SK-N-SH (cell line): Measurements from ENCODE around the gene MAP4K4. TPM values are rescaled to one million over a fixed set of nuclear protein-coding genes. Genes with fewer than 3 reads are reported as not detected.

Experiments used
- CTCF ChIA-PET: fragments of 300-600, 350-600 bp; formaldehyde crosslinking; extraction: SDS; loops from one replicate; lab custom pipeline; 2021; lab: Yijun Ruan, JAX
- POLR2A ChIA-PET: fragments of 350-600 bp; sonication (Branson Sonifier 250); formaldehyde crosslinking; extraction: SDS; loops from one replicate; lab custom pipeline; 2020; ENCODE audit warnings: antibody characterized with exemption, inconsistent platforms; lab: Yijun Ruan, JAX
- DNase-seq: peaks from one replicate; pipeline ENCODE4 v3.0.0; 2012
- H2AFZ ChIP-seq: fragments of 200-600 bp; sonication (generic); 2 replicates; pipeline ENCODE4 v1.8.1; 2016; ENCODE audit warnings: antibody characterized with exemption, mild to moderate bottlenecking, low read depth
- H3F3A ChIP-seq: fragments of 200-600 bp; sonication (generic); replicated peaks from 2 replicates; pipeline ENCODE3; 2016; ENCODE audit warnings: antibody characterized with exemption, mild to moderate bottlenecking; ENCODE audit not compliant: insufficient read depth
- H3K27ac ChIP-seq, 2 experiments: fragments of 200-500 bp in 1 of 2; fragments of 200-600 bp in 1 of 2; sonication (Bioruptor generic) in 1 of 2; sonication (generic), shearing (Covaris generic) in 1 of 2; 2 replicates each; pipeline versions ENCODE4 v1.5.1 to v1.6.1; 2014 to 2016; ENCODE audit warnings: low read depth in 2 of 2, inconsistent platforms in 1 of 2, low read length in 1 of 2, mild to moderate bottlenecking in 1 of 2, mixed read lengths in 1 of 2
- H3K27me3 ChIP-seq: fragments of 200-600 bp; sonication (generic), shearing (Covaris generic); 2 replicates; pipeline ENCODE4 v1.6.1; 2016; ENCODE audit warnings: mixed run types; ENCODE audit not compliant: insufficient read depth
- H3K36me3 ChIP-seq, 2 experiments: fragments of 200-500 bp in 1 of 2; fragments of 200-600 bp in 1 of 2; sonication (Bioruptor generic) in 1 of 2; sonication (generic) in 1 of 2; replicated peaks in 1 of 2; 2 replicates each; pipeline versions ENCODE3 to v1.5.1; 2014 to 2016; ENCODE audit warnings: low read length in 1 of 2, mild to moderate bottlenecking in 1 of 2; ENCODE audit not compliant: insufficient read depth in 2 of 2, control insufficient read depth in 1 of 2
- H3K4me1 ChIP-seq, 2 experiments: fragments of 200-500 bp in 1 of 2; fragments of 200-600 bp in 1 of 2; sonication (Bioruptor generic) in 1 of 2; sonication (generic), shearing (Covaris generic) in 1 of 2; 2 replicates each; pipeline versions ENCODE4 v1.5.1 to v1.6.1; 2014 to 2016; ENCODE audit warnings: low read depth in 1 of 2, low read length in 1 of 2, mixed run types in 1 of 2; ENCODE audit not compliant: insufficient read depth in 2 of 2, control insufficient read depth in 1 of 2
- H3K4me2 ChIP-seq: fragments of 200-600 bp; sonication (generic), shearing (Covaris generic); 2 replicates; pipeline ENCODE4 v1.6.1; 2017; ENCODE audit warnings: mixed run types
- H3K4me3 ChIP-seq, 2 experiments: fragments of 200-500 bp in 1 of 2; fragments of 200-600 bp in 1 of 2; sonication (Bioruptor generic) in 1 of 2; sonication (generic), shearing (Covaris generic) in 1 of 2; 2 replicates each; pipeline versions ENCODE4 v1.5.1 to v1.8.1; 2014 to 2016; ENCODE audit warnings: low read depth in 2 of 2, inconsistent platforms in 1 of 2, low read length in 1 of 2, mild to moderate bottlenecking in 1 of 2, mixed read lengths in 1 of 2, moderate library complexity in 1 of 2
- H3K79me2 ChIP-seq: fragments of 200-600 bp; sonication (generic); 2 replicates; pipeline ENCODE4 v1.8.1; 2017; ENCODE audit warnings: mild to moderate bottlenecking; ENCODE audit not compliant: insufficient read depth
- H3K9ac ChIP-seq: fragments of 200-600 bp; sonication (generic); 2 replicates; pipeline ENCODE4 v1.6.1; 2017; ENCODE audit warnings: mixed run types
- H3K9me2 ChIP-seq: fragments of 200-600 bp; sonication (generic); 2 replicates; pipeline ENCODE4 v1.6.1; 2017; ENCODE audit warnings: mixed run types
- H3K9me3 ChIP-seq: fragments of 200-600 bp; sonication (generic); 2 replicates; pipeline ENCODE4 v1.6.1; 2017; ENCODE audit warnings: mixed run types, mild to moderate bottlenecking, moderate library complexity
- H4K20me1 ChIP-seq: fragments of 200-600 bp; sonication (generic); 2 replicates; pipeline ENCODE4 v1.6.1; 2017; ENCODE audit warnings: mild to moderate bottlenecking, mixed run types; ENCODE audit not compliant: insufficient read depth
- CHD2 ChIP-seq: fragments of 150-350 bp; IDR thresholded peaks from 2 replicates; pipeline ENCODE4 v1.6.1; 2018; ENCODE audit warnings: low read length; ENCODE audit not compliant: partially characterized antibody
- ELF1 ChIP-seq: IDR thresholded peaks from 2 replicates; pipeline ENCODE4 v1.4.0; 2012
- FOSL2 ChIP-seq: IDR thresholded peaks from 2 replicates; pipeline ENCODE4 v1.4.0; 2012; ENCODE audit warnings: low read depth, mild to moderate bottlenecking, moderate library complexity, borderline replicate concordance
- GATA2 ChIP-seq: sonication (generic); formaldehyde crosslinking; IDR thresholded peaks from 2 replicates; pipeline ENCODE4 v1.5.0; 2020; ENCODE audit warnings: mild to moderate bottlenecking, missing genetic modification reagents
- MXI1 ChIP-seq: IDR thresholded peaks from 2 replicates; pipeline ENCODE4 v1.6.1; 2012; ENCODE audit warnings: mild to moderate bottlenecking, low read depth, low read length, improper control_type of control experiment
- NRF1 ChIP-seq: IDR thresholded peaks from 2 replicates; pipeline ENCODE4 v1.6.1; 2012; ENCODE audit warnings: low read depth, mild to moderate bottlenecking, low read length
- RAD21 ChIP-seq: IDR thresholded peaks from 2 replicates; pipeline ENCODE4 v1.6.1; 2012; ENCODE audit warnings: mild to moderate bottlenecking, low read length
- RCOR1 ChIP-seq: fragments of 150-350 bp; IDR thresholded peaks from 2 replicates; pipeline ENCODE4 v1.6.1; 2017; ENCODE audit warnings: antibody characterized with exemption, low read length
- SIN3A ChIP-seq: IDR thresholded peaks from 2 replicates; pipeline ENCODE4 v1.6.1; 2012; ENCODE audit warnings: low read depth, mild to moderate bottlenecking, low read length, moderate library complexity, borderline replicate concordance
- SMC3 ChIP-seq: IDR thresholded peaks from 2 replicates; pipeline ENCODE4 v1.6.1; 2012; ENCODE audit warnings: low read depth, low read length, improper control_type of control experiment
- WGBS: methylation state at CpG from one replicate; pipeline ENCODE4 v1.1.6; 2017; ENCODE audit warnings: low lambda C conversion rate; 5-methylcytosine and 5-hydroxymethylcytosine counted together
- polyA plus RNA-seq, 3 experiments: library from polyadenylated mRNA; depleted of rRNA; stranded (reverse); fragments of >200 nt; gene quantifications; 2 replicates each; pipeline ENCODE4 v1.2.3, GENCODE V29; 2012
- TF ChIP-seq, protein P1 (sequence below): fragments of 150-350 bp; IDR thresholded peaks from 2 replicates; pipeline ENCODE4 v1.6.1; 2017; ENCODE audit warnings: antibody characterized with exemption, low read length, low read depth, borderline replicate concordance
- TF ChIP-seq, protein P2 (sequence below): fragments of 200-600 bp; sonication (generic); IDR thresholded peaks from 2 replicates; pipeline ENCODE4 v1.6.1; 2017; ENCODE audit warnings: antibody characterized with exemption, mild to moderate bottlenecking, moderate library complexity

The MAP4K4 gene
- polyA plus RNA-seq, 1 of the 3 experiments (the other 2 are of a cell fraction), result 72.9 TPM

DNA sequence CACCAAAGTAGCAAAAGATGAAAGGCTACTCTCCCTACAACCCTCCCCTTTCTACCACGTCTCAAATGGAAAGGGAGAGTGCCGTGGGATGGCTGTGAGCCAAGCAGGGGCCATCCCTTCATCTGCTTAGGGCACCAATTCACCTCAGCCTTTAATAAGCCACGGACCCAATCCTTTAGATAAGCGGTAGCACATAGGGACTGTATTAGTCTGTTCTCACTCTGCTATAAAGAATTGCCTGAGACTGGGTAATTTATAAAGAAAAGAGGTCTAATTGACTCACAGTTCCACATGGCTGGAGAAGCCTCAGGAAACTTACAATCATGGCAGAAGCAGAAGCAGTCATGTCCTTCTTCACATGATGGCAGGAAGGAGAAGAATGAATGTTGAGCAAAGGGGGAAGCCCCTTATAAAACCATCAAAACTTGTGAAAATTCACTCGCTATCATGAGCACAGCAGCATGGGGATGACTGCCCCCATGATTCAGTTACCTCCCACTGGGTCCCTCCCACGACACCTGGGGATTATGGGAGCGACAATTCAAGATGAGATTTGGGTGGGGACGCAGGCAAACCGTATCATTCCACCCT is 208.3 kb downstream of the MAP4K4 start:
- no peaks in the 10 kb centered on the region for H3K9me2 ChIP-seq
- CTCF ChIA-PET, result interaction anchor here (0.6 to 1.4 kb wide), 3 partner anchors 20 to 81 kb away, joined by 3 read pairs; no protein-coding TSS in a partner anchor
- H3K4me3 ChIP-seq, result no peak overlapping the region
- no peak overlapping the region for H3K27ac ChIP-seq
- H3F3A ChIP-seq, result peaks cover 6% of the 10 kb centered on the region
- no peak for TF ChIP-seq RAD21
- H3K4me1 ChIP-seq, result no peaks in the 10 kb centered on the region
- POLR2A ChIA-PET, result no interaction called here
- no peak overlapping the region for H3K9ac ChIP-seq
- no peak overlapping the region for H3K4me2 ChIP-seq
- H3K9me3 ChIP-seq, result peaks cover 4% of the 10 kb centered on the region; the same call in 1 of the 2 replicates
- no peaks in the 10 kb centered on the region for H4K20me1 ChIP-seq
- no peak overlapping the region for H2AFZ ChIP-seq
- no peaks in the 10 kb centered on the region for H3K79me2 ChIP-seq
- 51% methylated on average over 9 of the region's 9 CpGs for WGBS
- no peaks in the 10 kb centered on the region for H3K36me3 ChIP-seq
- no peaks in the 10 kb centered on the region for H3K27me3 ChIP-seq
- no peak for DNase-seq

- DNase-seq, result no peak
- POLR2A ChIA-PET, result no interaction called here
- H3K27ac ChIP-seq, result no peak overlapping the region
- no peaks in the 10 kb centered on the region for H3K36me3 ChIP-seq
- no peaks in the 10 kb centered on the region for H3K4me1 ChIP-seq
- H3F3A ChIP-seq, result no peaks in the 10 kb centered on the region
- no peaks in the 10 kb centered on the region; the same call in 1 of the 2 replicates for H3K27me3 ChIP-seq
- H3K9me2 ChIP-seq, result no peaks in the 10 kb centered on the region
- WGBS, result 0% methylated on average over 1 of the region's 1 CpG
- TF ChIP-seq SIN3A, result no peak
- TF ChIP-seq RCOR1, result no peak
- TF ChIP-seq SMC3, result no peak
- no peak for TF ChIP-seq MXI1
- no peak for TF ChIP-seq NRF1
- TF ChIP-seq RAD21, result no peak
- TF ChIP-seq, protein P1, sequence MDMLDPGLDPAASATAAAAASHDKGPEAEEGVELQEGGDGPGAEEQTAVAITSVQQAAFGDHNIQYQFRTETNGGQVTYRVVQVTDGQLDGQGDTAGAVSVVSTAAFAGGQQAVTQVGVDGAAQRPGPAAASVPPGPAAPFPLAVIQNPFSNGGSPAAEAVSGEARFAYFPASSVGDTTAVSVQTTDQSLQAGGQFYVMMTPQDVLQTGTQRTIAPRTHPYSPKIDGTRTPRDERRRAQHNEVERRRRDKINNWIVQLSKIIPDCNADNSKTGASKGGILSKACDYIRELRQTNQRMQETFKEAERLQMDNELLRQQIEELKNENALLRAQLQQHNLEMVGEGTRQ, result no peak
- no peak for TF ChIP-seq ELF1
- no peak for TF ChIP-seq GATA2 (CRISPR knock-in tag)
- no peak for TF ChIP-seq CHD2
- no peak for TF ChIP-seq FOSL2
- TF ChIP-seq, protein P2, sequence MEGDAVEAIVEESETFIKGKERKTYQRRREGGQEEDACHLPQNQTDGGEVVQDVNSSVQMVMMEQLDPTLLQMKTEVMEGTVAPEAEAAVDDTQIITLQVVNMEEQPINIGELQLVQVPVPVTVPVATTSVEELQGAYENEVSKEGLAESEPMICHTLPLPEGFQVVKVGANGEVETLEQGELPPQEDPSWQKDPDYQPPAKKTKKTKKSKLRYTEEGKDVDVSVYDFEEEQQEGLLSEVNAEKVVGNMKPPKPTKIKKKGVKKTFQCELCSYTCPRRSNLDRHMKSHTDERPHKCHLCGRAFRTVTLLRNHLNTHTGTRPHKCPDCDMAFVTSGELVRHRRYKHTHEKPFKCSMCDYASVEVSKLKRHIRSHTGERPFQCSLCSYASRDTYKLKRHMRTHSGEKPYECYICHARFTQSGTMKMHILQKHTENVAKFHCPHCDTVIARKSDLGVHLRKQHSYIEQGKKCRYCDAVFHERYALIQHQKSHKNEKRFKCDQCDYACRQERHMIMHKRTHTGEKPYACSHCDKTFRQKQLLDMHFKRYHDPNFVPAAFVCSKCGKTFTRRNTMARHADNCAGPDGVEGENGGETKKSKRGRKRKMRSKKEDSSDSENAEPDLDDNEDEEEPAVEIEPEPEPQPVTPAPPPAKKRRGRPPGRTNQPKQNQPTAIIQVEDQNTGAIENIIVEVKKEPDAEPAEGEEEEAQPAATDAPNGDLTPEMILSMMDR, result no peak
- H3K4me3 ChIP-seq, result no peak overlapping the region
- H3K9me3 ChIP-seq, result peaks cover 4% of the 10 kb centered on the region; the same call in 1 of the 2 replicates
- no peak overlapping the region for H2AFZ ChIP-seq
- no peak overlapping the region for H3K4me2 ChIP-seq
- no peaks in the 10 kb centered on the region for H3K79me2 ChIP-seq
- no peak overlapping the region for H3K9ac ChIP-seq
- no peaks in the 10 kb centered on the region for H4K20me1 ChIP-seq
- CTCF ChIA-PET, result no interaction called here
These were observed 212.3 kb downstream of the MAP4K4 start for GRCh38 chr2:101909760-101910159.
